Calu3 (cell line): ENCODE measurements around the gene NIPA2. TPM values are rescaled to one million over a fixed set of nuclear protein-coding genes. Genes with fewer than 3 reads are reported as not detected.

ENCODE experiments used
- BruUV-seq: library from RNA; stranded (reverse); fragments of 400-500 nt; replicated peaks from 2 replicates; lab custom pipeline; 2021; lab: Mats Ljungman, UMichigan
- CTCF ChIA-PET: fragments of 300-600 bp; sonication (Branson Sonifier 250); formaldehyde crosslinking; loops from one replicate; lab custom pipeline; 2022; ENCODE audit warnings: antibody characterized with exemption; lab: Charles Lee
- DNase-seq: peaks from one replicate; pipeline ENCODE4 v3.0.0; 2022
- H3K27ac Mint-ChIP-seq: one replicate; pipeline ENCODE4 v1.8.0; 2022; ENCODE audit warnings: mixed read lengths; ENCODE audit not compliant: unreplicated experiment
- H3K27me3 Mint-ChIP-seq: one replicate; pipeline ENCODE4 v1.8.0; 2022; ENCODE audit warnings: mixed read lengths; ENCODE audit not compliant: unreplicated experiment
- H3K36me3 Mint-ChIP-seq: one replicate; pipeline ENCODE4 v1.8.0; 2022; ENCODE audit warnings: mild to moderate bottlenecking, moderate library complexity, mixed read lengths; ENCODE audit not compliant: insufficient read depth, unreplicated experiment
- H3K4me1 Mint-ChIP-seq: one replicate; pipeline ENCODE4 v1.8.0; 2022; ENCODE audit warnings: mild to moderate bottlenecking, low read depth, mixed read lengths; ENCODE audit not compliant: unreplicated experiment
- H3K4me3 Mint-ChIP-seq: one replicate; pipeline ENCODE4 v1.8.0; 2022; ENCODE audit warnings: mild to moderate bottlenecking, low read depth, moderate library complexity, mixed read lengths; ENCODE audit not compliant: unreplicated experiment
- H3K9me3 Mint-ChIP-seq: one replicate; pipeline ENCODE4 v1.8.0; 2022; ENCODE audit warnings: low read depth, mixed read lengths; ENCODE audit not compliant: unreplicated experiment
- intact Hi-C: fragments of 100-400 bp; cut with micrococcal nuclease; formaldehyde crosslinking; loops from one replicate; pipeline ENCODE4 v1.10.0; 2022; ENCODE audit not compliant: unreplicated experiment
- total RNA-seq: library from RNA; stranded (reverse); gene quantifications from 2 replicates; pipeline ENCODE4 v1.2.3, GENCODE V29; 2022
- TF ChIP-seq, protein P1 (sequence below): fragments of 200-600 bp; IDR thresholded peaks from one replicate; pipeline ENCODE4 v1.8.0; 2022; ENCODE audit warnings: antibody characterized with exemption; ENCODE audit not compliant: unreplicated experiment

NIPA2 gene
- total RNA-seq, 1 experiment from 2014 or later, result 26.0 TPM

DNA sequence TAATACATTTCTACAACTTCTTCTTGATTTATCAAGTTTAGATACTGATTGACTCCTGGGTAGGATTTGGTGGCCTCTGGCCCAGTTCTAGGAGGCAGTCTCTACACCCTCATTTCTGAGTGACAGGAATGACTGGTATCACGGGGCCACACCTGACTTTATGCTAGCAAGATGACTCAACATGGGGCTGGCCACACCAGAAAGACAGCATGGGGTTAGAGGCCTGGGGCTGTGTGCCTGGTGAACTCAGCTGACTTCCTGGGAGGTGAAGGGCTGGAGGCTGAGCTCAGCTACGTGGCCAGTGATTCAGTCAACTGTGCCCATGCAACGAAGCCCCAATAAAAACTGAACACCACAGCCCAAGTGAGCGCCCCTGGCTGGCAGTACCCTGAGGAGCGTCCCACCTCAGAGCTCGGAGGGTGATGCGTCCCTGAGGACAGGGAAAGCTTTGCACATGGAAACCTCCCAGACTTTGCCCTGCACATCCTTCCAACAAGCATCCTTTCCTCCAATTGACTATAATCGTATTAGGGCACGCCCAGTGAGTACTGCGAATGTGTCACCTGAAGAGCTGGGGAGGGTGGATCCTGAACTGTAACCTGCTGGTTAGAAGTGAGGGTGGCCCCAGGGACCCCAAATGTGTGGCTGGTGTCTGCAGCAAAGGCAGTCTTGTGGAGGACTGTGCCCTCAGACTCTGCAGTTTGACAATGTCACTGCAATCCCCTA lies 57.2 kb downstream of the NIPA2 start:
- DNase-seq, result peak; percentile 66
- no TSS peak for BruUV-seq
- peak overlapping the region; percentile 86 for H3K27ac Mint-ChIP-seq
- TF ChIP-seq, protein P1, sequence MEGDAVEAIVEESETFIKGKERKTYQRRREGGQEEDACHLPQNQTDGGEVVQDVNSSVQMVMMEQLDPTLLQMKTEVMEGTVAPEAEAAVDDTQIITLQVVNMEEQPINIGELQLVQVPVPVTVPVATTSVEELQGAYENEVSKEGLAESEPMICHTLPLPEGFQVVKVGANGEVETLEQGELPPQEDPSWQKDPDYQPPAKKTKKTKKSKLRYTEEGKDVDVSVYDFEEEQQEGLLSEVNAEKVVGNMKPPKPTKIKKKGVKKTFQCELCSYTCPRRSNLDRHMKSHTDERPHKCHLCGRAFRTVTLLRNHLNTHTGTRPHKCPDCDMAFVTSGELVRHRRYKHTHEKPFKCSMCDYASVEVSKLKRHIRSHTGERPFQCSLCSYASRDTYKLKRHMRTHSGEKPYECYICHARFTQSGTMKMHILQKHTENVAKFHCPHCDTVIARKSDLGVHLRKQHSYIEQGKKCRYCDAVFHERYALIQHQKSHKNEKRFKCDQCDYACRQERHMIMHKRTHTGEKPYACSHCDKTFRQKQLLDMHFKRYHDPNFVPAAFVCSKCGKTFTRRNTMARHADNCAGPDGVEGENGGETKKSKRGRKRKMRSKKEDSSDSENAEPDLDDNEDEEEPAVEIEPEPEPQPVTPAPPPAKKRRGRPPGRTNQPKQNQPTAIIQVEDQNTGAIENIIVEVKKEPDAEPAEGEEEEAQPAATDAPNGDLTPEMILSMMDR, result no peak
- H3K36me3 Mint-ChIP-seq, result peaks cover 5% of the 10 kb centered on the region
- CTCF ChIA-PET, result interaction anchor here (0.5 kb wide), 1 partner anchor 26 kb away, joined by 4 read pairs; no protein-coding TSS in a partner anchor
- no peaks in the 10 kb centered on the region for H3K4me1 Mint-ChIP-seq
- H3K9me3 Mint-ChIP-seq, result no peaks in the 10 kb centered on the region
- H3K4me3 Mint-ChIP-seq, result no peak overlapping the region
- intact Hi-C loops, result no loop called here
- no peaks in the 10 kb centered on the region for H3K27me3 Mint-ChIP-seq

DNA sequence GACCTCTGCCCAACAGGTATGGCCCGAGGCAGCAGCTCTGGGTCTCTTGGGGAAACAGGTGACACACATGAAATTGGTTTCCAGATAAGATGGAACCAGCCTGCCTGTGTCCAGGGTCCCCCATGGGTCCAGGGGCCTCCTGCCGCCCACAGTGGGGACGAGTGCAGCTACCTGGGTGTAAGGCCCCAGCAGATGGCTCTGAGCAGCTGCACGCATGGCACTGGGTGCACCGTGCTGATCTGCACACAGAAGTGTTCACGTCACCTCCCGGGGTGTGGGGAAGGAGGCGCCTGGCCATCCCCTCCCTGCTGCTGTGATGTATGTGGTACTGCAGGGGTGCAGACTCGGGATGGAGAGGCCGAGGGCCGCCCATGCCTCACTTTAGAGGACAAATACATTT lies 63.6 kb downstream of the NIPA2 start:
- DNase-seq, result no peak
- Mint-ChIP-seq H3K36me3 (no peaks in the 10 kb centered on the region), H3K27ac (no peak overlapping the region), H3K4me3 (no peak overlapping the region), H3K9me3 (no peaks in the 10 kb centered on the region), H3K4me1 (no peaks in the 10 kb centered on the region), H3K27me3 (no peaks in the 10 kb centered on the region)
- intact Hi-C loops, result no loop called here
- TF ChIP-seq, protein P1, result no peak
- CTCF ChIA-PET, result no interaction called here
- no TSS peak for BruUV-seq

DNA sequence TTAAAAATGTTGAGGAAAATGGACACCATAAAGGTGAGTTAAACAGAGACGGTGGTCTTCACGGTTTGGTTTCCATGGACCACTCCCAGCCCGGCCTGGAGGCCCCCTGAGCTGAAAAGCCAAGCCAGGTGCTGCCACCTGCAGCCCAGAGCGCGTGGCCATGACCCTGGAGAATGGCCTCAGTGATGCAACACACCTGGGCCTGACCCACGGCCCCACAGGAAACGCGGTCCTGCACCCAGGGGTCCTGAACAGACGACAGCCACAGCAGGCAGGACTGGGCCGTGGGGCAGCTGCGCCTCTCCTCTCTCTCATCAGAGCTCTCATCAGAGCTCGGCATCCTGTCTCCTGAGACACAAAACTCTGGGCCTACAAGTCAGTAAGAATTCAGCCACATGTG lies 64.1 kb downstream of the NIPA2 start:
- TF ChIP-seq, protein P1, result no peak
- intact Hi-C loops, result no loop called here
- BruUV-seq, result no TSS peak
- DNase-seq, result no peak
- Mint-ChIP-seq H3K27me3 (no peaks in the 10 kb centered on the region), H3K27ac (no peak overlapping the region), H3K4me3 (no peak overlapping the region), H3K36me3 (no peaks in the 10 kb centered on the region), H3K4me1 (no peaks in the 10 kb centered on the region), H3K9me3 (no peaks in the 10 kb centered on the region)
- CTCF ChIA-PET, result no interaction called here

DNA sequence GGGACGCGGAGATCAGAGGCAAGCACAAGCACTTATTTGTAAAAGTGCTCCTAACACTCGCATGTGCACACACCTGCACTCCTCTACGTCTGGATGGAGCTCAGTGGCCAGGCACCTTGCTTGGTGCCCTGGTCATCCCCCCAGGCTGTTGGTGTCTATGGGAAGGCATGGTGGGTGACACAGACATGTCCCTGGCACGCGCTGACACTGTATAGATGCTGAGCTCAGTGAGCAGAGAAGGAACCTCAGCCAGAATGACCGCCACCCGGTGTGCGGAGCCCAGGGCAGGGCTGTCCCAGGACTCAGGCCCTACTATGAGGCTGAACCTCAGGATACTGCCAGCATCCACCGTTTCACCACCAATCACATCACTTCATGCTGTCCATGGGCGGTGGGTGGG lies 64.5 kb downstream of the NIPA2 start:
- no peak overlapping the region for H3K4me3 Mint-ChIP-seq
- H3K4me1 Mint-ChIP-seq, result no peaks in the 10 kb centered on the region
- intact Hi-C loops, result no loop called here
- H3K36me3 Mint-ChIP-seq, result peaks cover 4% of the 10 kb centered on the region
- CTCF ChIA-PET, result no interaction called here
- no TSS peak for BruUV-seq
- DNase-seq, result no peak
- no peaks in the 10 kb centered on the region for H3K9me3 Mint-ChIP-seq
- H3K27ac Mint-ChIP-seq, result no peak overlapping the region
- no peaks in the 10 kb centered on the region for H3K27me3 Mint-ChIP-seq
- TF ChIP-seq, protein P1, result no peak
